HepG2 (cell line): ENCODE measurements around the gene PSMA2. TPM values are rescaled to one million over a fixed set of nuclear protein-coding genes. Genes with fewer than 3 reads are reported as not detected.

ENCODE experiments used
- ARID2 ChIP-seq: sonication (generic); formaldehyde crosslinking; IDR thresholded peaks from 2 replicates; pipeline ENCODE4 v1.8.1; 2022; ENCODE audit warnings: mild to moderate bottlenecking, missing genetic modification reagents, borderline replicate concordance
- CBFB ChIP-seq: sonication (generic); formaldehyde crosslinking; IDR thresholded peaks from 2 replicates; pipeline ENCODE4 v1.4.0; 2020; ENCODE audit warnings: missing genetic modification reagents
- DNMT3B ChIP-seq: conservative IDR thresholded peaks from 2 replicates; pipeline ENCODE4 v1.6.1; 2016; ENCODE audit warnings: missing biosample characterization, control low read depth
- HIC2 ChIP-seq: sonication (generic); formaldehyde crosslinking; IDR thresholded peaks from 2 replicates; pipeline ENCODE4 v1.9.0; 2022; ENCODE audit warnings: low read depth, missing genetic modification reagents
- HOXD1 ChIP-seq: sonication (generic); formaldehyde crosslinking; IDR thresholded peaks from 2 replicates; pipeline ENCODE4 v1.5.0; 2020; ENCODE audit warnings: missing genetic modification reagents
- KDM1A ChIP-seq: IDR thresholded peaks from 2 replicates; pipeline ENCODE4 v1.6.1; 2016; ENCODE audit warnings: missing compliant biosample characterization
- PLRG1 ChIP-seq: fragments of 450-650 bp; conservative IDR thresholded peaks from 2 replicates; pipeline ENCODE4 v1.6.1; 2016
- POLR2AphosphoS2 ChIP-seq: IDR thresholded peaks from 2 replicates; pipeline ENCODE4 v1.6.1; 2011; ENCODE audit warnings: low read depth, low read length, improper control_type of control experiment
- RBFOX2 ChIP-seq: fragments of 200-400 bp; formaldehyde crosslinking; IDR thresholded peaks from 2 replicates; pipeline ENCODE4 v1.6.1; 2017; ENCODE audit warnings: low read depth, mild to moderate bottlenecking, low read length
- SCMH1 ChIP-seq: sonication (generic); formaldehyde crosslinking; IDR thresholded peaks from 2 replicates; pipeline ENCODE4 v1.9.0; 2021; ENCODE audit warnings: missing genetic modification reagents, mild to moderate bottlenecking, borderline replicate concordance
- SIX1 ChIP-seq: sonication (generic); formaldehyde crosslinking; IDR thresholded peaks from 2 replicates; pipeline ENCODE4 v1.4.0; 2020; ENCODE audit warnings: missing genetic modification reagents, borderline replicate concordance
- TEF ChIP-seq: sonication (generic); formaldehyde crosslinking; IDR thresholded peaks from 2 replicates; pipeline ENCODE4 v1.5.0; 2020; ENCODE audit warnings: missing genetic modification reagents
- ZBTB3 ChIP-seq: sonication (generic); formaldehyde crosslinking; IDR thresholded peaks from 2 replicates; pipeline ENCODE4 v1.4.0; 2020; ENCODE audit warnings: low read depth, mild to moderate bottlenecking, moderate library complexity, missing genetic modification reagents, borderline replicate concordance
- ZNF407 ChIP-seq: sonication (generic); formaldehyde crosslinking; IDR thresholded peaks from one replicate; pipeline ENCODE4 v1.5.1; 2020; ENCODE audit warnings: mild to moderate bottlenecking, missing genetic modification reagents; ENCODE audit errors: not compliant biosample characterization
- ZNF660 ChIP-seq: sonication (generic); formaldehyde crosslinking; IDR thresholded peaks from 2 replicates; pipeline ENCODE4 v1.5.1; 2020; ENCODE audit warnings: mild to moderate bottlenecking, low read depth, missing genetic modification reagents, borderline replicate concordance
- ZUFSP ChIP-seq: sonication (generic); formaldehyde crosslinking; IDR thresholded peaks from 2 replicates; pipeline ENCODE4 v1.9.0; 2021; ENCODE audit warnings: missing genetic modification reagents, mild to moderate bottlenecking, borderline replicate concordance
- polyA plus RNA-seq, 8 experiments: library from polyadenylated mRNA; depleted of rRNA in 3 of 8; stranded (reverse) in 7 of 8; unstranded in 1 of 8; fragments of >200 nt; fragmentation: Illumina TruSeq in 4 of 8; extraction: Trizol in 4 of 8; gene quantifications; 2 replicates each; pipeline versions ENCODE4 v1.2.1 to v1.2.3, GENCODE V29; 2011 to 2016; ENCODE audit warnings: low read depth in 4 of 8, missing spikeins in 1 of 8, mixed read lengths in 1 of 8; ENCODE audit not compliant: insufficient read depth in 1 of 8
- total RNA-seq, 5 experiments: library from RNA; depleted of rRNA; stranded (reverse); fragments of >200 nt; fragmentation: Illumina TruSeq; extraction: Trizol; gene quantifications; 2 replicates each; pipeline ENCODE4 v1.2.3, GENCODE V29; 2016; ENCODE audit warnings: low read depth in 1 of 5

PSMA2 gene
- total and polyA plus RNA-seq, 2 of the 13 experiments (the other 11 are each of a cell fraction or from before 2014, with no cell fraction given), result 125 to 266 TPM

- TF ChIP-seq ZNF407 (CRISPR knock-in tag) (peak; percentile 60), RBFOX2 (peak; percentile 83), CBFB (peak; percentile 64; the same call in 1 of the 2 replicates), HIC2 (CRISPR knock-in tag) (no peak), ZBTB3 (CRISPR knock-in tag) (no peak), HOXD1 (CRISPR knock-in tag) (no peak), POLR2AphosphoS2 (no peak), TEF (CRISPR knock-in tag) (no peak), SIX1 (no peak), ZNF660 (CRISPR knock-in tag) (no peak), ZUFSP (CRISPR knock-in tag) (no peak), SCMH1 (no peak), PLRG1 (no peak), KDM1A (no peak), ARID2 (no peak), DNMT3B (CRISPR knock-in tag) (no peak; the same call in 1 of the 2 replicates)
Observed at GRCh38 chr7:42931834-42932651, at the start of gene PSMA2, which contains the start of gene MRPL32 (continued).
